Measurements from ENCODE around the gene CDKAL1. TPM values are rescaled to one million over a fixed set of nuclear protein-coding genes. Genes with fewer than 3 reads are reported as not detected.

The CDKAL1 gene
- total and polyA plus RNA-seq, 2 of the 8 experiments (the other 6 are each of a cell fraction or from before 2014, with no cell fraction given): 8.4 to 24.6 TPM

DNA sequence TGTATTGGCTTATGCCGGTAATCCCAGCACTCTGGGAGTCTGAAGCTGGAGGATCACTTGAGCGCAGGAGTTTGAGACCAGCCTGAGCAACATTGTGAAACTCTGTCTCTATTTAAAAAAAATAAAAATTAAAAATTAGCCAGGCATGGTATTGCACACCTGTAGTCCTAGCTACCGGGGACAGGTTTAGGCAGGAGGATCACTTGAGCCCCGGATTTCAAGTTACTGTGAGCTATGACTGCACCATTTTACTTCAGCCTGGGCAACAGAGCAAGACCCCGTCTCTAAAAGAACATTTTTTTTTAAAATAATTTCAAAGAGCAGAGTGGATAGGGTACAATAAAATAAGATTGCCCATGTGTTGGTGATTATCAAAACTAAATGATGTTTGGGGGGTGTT is 576.4 kb downstream of the CDKAL1 start (continued):
- TF ChIP-seq, protein P1, sequence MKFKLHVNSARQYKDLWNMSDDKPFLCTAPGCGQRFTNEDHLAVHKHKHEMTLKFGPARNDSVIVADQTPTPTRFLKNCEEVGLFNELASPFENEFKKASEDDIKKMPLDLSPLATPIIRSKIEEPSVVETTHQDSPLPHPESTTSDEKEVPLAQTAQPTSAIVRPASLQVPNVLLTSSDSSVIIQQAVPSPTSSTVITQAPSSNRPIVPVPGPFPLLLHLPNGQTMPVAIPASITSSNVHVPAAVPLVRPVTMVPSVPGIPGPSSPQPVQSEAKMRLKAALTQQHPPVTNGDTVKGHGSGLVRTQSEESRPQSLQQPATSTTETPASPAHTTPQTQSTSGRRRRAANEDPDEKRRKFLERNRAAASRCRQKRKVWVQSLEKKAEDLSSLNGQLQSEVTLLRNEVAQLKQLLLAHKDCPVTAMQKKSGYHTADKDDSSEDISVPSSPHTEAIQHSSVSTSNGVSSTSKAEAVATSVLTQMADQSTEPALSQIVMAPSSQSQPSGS (IDR thresholded peaks at IDR 0.05; ENCODE audit: low read length): no peak
- TF ChIP-seq, protein P2, sequence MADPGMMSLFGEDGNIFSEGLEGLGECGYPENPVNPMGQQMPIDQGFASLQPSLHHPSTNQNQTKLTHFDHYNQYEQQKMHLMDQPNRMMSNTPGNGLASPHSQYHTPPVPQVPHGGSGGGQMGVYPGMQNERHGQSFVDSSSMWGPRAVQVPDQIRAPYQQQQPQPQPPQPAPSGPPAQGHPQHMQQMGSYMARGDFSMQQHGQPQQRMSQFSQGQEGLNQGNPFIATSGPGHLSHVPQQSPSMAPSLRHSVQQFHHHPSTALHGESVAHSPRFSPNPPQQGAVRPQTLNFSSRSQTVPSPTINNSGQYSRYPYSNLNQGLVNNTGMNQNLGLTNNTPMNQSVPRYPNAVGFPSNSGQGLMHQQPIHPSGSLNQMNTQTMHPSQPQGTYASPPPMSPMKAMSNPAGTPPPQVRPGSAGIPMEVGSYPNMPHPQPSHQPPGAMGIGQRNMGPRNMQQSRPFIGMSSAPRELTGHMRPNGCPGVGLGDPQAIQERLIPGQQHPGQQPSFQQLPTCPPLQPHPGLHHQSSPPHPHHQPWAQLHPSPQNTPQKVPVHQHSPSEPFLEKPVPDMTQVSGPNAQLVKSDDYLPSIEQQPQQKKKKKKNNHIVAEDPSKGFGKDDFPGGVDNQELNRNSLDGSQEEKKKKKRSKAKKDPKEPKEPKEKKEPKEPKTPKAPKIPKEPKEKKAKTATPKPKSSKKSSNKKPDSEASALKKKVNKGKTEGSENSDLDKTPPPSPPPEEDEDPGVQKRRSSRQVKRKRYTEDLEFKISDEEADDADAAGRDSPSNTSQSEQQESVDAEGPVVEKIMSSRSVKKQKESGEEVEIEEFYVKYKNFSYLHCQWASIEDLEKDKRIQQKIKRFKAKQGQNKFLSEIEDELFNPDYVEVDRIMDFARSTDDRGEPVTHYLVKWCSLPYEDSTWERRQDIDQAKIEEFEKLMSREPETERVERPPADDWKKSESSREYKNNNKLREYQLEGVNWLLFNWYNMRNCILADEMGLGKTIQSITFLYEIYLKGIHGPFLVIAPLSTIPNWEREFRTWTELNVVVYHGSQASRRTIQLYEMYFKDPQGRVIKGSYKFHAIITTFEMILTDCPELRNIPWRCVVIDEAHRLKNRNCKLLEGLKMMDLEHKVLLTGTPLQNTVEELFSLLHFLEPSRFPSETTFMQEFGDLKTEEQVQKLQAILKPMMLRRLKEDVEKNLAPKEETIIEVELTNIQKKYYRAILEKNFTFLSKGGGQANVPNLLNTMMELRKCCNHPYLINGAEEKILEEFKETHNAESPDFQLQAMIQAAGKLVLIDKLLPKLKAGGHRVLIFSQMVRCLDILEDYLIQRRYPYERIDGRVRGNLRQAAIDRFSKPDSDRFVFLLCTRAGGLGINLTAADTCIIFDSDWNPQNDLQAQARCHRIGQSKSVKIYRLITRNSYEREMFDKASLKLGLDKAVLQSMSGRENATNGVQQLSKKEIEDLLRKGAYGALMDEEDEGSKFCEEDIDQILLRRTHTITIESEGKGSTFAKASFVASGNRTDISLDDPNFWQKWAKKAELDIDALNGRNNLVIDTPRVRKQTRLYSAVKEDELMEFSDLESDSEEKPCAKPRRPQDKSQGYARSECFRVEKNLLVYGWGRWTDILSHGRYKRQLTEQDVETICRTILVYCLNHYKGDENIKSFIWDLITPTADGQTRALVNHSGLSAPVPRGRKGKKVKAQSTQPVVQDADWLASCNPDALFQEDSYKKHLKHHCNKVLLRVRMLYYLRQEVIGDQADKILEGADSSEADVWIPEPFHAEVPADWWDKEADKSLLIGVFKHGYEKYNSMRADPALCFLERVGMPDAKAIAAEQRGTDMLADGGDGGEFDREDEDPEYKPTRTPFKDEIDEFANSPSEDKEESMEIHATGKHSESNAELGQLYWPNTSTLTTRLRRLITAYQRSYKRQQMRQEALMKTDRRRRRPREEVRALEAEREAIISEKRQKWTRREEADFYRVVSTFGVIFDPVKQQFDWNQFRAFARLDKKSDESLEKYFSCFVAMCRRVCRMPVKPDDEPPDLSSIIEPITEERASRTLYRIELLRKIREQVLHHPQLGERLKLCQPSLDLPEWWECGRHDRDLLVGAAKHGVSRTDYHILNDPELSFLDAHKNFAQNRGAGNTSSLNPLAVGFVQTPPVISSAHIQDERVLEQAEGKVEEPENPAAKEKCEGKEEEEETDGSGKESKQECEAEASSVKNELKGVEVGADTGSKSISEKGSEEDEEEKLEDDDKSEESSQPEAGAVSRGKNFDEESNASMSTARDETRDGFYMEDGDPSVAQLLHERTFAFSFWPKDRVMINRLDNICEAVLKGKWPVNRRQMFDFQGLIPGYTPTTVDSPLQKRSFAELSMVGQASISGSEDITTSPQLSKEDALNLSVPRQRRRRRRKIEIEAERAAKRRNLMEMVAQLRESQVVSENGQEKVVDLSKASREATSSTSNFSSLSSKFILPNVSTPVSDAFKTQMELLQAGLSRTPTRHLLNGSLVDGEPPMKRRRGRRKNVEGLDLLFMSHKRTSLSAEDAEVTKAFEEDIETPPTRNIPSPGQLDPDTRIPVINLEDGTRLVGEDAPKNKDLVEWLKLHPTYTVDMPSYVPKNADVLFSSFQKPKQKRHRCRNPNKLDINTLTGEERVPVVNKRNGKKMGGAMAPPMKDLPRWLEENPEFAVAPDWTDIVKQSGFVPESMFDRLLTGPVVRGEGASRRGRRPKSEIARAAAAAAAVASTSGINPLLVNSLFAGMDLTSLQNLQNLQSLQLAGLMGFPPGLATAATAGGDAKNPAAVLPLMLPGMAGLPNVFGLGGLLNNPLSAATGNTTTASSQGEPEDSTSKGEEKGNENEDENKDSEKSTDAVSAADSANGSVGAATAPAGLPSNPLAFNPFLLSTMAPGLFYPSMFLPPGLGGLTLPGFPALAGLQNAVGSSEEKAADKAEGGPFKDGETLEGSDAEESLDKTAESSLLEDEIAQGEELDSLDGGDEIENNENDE (IDR thresholded peaks at IDR 0.05; ENCODE audit: insufficient replicate concordance, low read length): no peak
- no peak for TF ChIP-seq TEAD4 (IDR thresholded peaks at IDR 0.05; ENCODE audit: low read depth, low read length)
- no peak for TF ChIP-seq MAFK (IDR thresholded peaks at IDR 0.05; ENCODE audit: low read depth, low read length)
- TF ChIP-seq KDM4A (IDR thresholded peaks at IDR 0.05; ENCODE audit: low read depth, low read length, severe bottlenecking): no peak
- no peak for TF ChIP-seq HDAC6 (IDR thresholded peaks at IDR 0.05; ENCODE audit: low read depth, low read length)
- TF ChIP-seq CBX5 (IDR thresholded peaks at IDR 0.05; ENCODE audit: low read depth, low read length): no peak
- no peak for TF ChIP-seq TBP (IDR thresholded peaks at IDR 0.05; ENCODE audit: low read depth, low read length)
- TF ChIP-seq KDM5A (IDR thresholded peaks at IDR 0.05; ENCODE audit: low read length): no peak

All from H1 (cell line).